Sigmoid colon (tissue), 4 donors: ENCODE measurements around the gene DACH1.

ENCODE experiments used
- EP300 ChIP-seq, 4 donors: sonication (generic); formaldehyde crosslinking; IDR thresholded peaks; one replicate each; pipeline ENCODE4 v1.6.1; 2017; ENCODE audit warnings: antibody characterized with exemption in 4 of 4
- POLR2A ChIP-seq, 2 donors: fragments of 450-650 bp; IDR thresholded peaks; one replicate each; pipeline ENCODE4 v1.6.1; 2016; ENCODE audit warnings: antibody characterized with exemption in 2 of 2, mild to moderate bottlenecking in 2 of 2, moderate library complexity in 2 of 2
- POLR2AphosphoS5 ChIP-seq, 4 donors: sonication (generic); formaldehyde crosslinking; IDR thresholded peaks; one replicate each; pipeline ENCODE4 v1.6.1; 2017; ENCODE audit warnings: antibody characterized with exemption in 4 of 4

DNA sequence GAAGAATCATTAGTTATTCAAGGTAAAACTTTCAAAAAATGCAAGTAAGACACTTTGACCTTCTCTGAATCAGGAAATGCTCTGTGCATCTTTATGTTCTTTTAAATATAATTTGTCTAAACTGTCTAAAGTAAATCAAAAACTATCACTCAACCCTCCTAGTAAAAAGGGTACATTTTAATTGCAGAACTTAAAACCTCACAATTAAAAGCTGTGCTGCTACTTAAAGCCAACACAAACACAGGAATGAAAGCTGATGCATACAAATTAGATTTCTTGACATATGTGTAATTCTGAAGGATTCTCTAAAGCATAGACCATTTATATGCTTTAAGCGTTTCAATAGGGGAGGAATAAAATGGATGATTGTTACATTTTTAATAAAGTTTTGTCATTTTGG lies 58.3 kb downstream of the DACH1 start:
- no peak for TF ChIP-seq POLR2A (IDR thresholded peaks at IDR 0.05)
- TF ChIP-seq EP300 (IDR thresholded peaks at IDR 0.05), result no peak
- no peak for TF ChIP-seq POLR2AphosphoS5 (IDR thresholded peaks at IDR 0.05)
